HG02981 (cell line): ENCODE data around the gene ABCG4.
"Not testable (repeated sequence)": the region's sequence is repeated elsewhere in the genome, so short reads cannot be mapped to it uniquely, and the experiment has no call there.

Source experiments
- ATAC-seq: cut with Tn5 transposase; IDR thresholded peaks from one replicate; pipeline ENCODE4 v1.9.1; 2021; ENCODE audit warnings: mild to moderate bottlenecking, moderate library complexity; ENCODE audit not compliant: unreplicated experiment

The ABCG4 gene

DNA sequence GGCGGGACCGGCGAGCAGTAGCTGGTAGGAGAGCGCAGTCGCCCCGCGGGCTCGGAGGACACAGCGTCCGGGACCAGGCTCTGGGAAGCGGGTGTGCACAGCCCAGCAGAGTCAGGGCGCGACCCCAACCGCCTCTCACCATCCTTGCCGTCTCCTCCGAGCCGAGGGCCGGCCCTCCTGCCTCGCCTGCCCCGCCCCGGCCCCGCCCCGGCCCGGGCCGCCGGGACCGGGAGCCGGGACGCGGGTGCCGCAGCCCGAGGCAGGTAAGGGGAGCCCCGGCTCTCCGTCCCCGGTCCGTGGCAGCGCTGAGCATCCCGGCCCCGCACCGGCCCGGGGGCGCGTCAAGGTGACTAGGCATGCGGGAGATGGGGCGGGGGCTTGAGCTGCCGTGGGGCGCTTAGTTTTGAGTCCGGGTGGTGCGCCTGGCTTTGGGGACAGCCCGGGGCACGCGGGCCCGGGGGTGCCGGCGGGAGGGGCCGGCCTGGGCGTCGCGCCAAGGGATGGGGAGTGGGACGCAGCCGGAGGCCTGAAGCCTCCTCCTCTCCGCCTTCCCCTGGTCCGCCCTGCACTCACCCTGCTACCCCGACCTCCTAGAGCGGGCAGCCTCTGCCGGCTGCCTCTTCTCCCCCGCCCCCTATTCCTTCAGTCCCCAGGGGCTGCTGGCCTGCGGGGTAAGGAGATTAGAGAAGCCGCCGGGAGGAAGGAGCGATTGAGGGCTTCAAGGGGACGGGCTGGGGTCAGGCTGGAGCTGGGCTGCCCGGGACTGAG lies at the start of gene ABCG4:
Gene ABCG4, plus strand, starts transcription at position 35 of the 768 bp plus-strand sequence. CDS start 914 bp downstream, outside the sequence.
- ATAC-seq = no peak

DNA sequence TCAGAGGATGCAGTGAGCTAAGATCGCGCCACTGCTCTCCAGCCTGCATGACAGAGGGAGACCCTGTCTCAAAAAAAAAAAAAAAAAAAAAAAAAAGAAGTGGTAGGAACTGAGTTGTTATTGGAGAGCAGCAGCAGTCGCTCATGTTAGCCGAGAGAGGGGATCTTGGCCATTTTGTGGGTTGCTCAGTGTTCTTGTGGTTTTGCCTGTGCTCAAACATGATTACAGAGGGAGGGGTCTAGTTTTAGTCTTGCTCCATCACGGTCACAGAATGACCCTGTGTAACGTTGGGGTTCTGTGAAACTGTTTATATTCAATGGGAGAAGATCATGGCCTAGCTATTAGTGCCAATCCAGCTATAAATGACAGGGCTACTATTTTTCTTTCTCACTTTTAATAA lies 49.1 kb upstream of the ABCG4 start:
- ATAC-seq = no peak

DNA sequence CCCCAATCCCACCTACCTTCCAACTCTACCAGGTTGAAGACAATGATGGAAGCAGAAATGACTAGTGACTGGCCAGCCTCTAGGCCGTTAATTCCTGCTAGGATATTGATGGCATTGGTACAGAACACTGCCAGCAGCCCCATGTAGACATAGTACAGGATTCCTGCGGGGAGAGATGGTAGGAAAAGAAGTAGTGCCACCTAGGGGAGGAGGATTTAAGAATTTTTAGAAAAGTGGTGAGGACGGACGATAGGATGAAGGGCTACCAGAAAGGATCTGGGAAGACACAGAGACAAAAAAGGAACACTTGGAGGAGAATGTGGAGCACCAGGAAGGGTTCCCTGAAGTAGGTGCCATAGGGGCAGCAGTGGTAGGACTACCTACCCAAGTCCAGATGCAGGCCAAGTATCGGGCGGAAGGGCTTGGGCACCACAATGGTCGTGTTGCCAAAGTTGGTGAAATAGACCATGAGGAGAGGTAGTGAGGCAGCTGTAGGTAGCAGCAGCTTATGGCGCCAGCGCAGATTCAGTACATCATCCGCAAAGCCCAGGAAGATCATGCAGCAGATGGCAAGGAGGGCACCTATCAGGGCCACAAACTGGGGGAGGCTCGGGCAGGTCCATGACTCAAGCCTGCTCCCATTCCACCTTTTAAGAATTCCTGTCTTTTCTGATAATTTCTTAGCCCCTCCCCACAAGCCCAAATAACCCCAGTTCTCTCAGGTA lies 48.4 kb upstream of the ABCG4 start:
- ATAC-seq = no peak

DNA sequence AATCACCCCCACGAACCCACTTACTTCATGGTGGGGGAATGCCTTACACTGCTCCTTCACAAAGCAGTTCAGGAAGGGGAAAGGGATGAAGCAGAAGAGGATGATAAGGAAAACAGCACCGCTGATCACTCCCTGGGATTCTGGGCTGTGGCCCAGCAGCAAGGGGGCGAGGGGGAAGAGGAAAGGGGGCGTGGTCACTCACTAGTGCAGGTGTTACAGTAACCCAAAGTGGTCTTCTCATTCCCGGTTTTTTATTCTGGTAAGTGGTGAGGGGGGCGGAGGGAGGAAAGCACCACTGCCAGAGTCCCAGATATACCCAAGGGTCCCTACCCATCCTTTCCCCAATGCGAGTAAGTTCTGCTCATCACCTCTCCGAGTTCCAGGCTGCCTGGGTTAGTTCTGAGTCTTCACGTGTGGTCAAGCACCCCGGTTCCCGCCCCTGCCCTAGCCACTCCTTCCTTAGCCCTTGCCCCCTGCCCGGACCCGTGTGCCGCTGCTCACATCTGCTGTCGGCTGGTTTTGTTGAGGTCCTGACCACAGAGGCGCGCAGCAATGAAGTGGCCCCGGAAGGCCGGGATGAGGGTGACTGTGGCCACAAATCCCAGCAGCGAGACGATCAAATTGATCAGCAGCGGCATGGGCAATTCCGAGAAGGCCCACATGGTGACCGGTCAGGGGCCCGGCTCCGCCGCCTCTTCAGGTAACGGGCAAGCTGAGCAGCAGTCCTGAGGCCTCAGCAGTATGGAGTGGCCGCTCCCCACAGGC lies 47.7 kb upstream of the ABCG4 start:
- ATAC-seq = peak; percentile 21

DNA sequence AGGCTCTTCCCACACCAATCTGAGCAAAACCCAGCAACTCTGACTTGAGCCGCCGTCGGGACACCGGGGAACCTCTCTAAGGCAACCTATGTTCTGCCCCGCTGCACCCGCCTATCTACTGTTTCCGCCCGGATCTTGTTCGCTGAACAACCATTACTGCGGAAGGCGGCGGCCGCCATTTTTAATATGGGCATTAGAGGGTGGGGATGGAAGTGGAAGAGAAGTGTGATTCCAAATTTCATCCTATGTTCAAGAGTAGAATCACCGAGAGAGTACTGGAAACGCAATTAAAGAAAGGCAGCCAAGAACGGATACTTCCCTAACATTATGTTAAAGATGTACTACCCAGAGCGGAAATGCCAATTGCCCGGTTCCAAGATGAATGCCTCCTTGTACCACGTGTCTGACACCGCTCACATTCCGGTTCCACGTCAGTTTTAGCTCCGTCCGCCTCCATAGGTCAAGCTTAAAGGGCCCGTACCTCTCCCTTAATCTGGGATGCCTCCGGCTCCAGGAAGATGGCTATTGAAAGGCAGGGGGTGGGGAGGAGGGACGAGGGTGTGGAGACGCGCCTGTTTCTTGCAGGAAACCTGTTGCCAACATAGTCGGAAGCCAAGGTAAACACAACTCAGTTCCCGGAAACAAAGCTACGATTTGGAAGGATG lies 47.0 kb upstream of the ABCG4 start, which contains the start of gene DPAGT1:
Gene DPAGT1, minus strand, starts transcription at position 95 of the 665 bp plus-strand sequence. CDS start 198 bp downstream, outside the sequence.
- peak; percentile 68 for ATAC-seq

DNA sequence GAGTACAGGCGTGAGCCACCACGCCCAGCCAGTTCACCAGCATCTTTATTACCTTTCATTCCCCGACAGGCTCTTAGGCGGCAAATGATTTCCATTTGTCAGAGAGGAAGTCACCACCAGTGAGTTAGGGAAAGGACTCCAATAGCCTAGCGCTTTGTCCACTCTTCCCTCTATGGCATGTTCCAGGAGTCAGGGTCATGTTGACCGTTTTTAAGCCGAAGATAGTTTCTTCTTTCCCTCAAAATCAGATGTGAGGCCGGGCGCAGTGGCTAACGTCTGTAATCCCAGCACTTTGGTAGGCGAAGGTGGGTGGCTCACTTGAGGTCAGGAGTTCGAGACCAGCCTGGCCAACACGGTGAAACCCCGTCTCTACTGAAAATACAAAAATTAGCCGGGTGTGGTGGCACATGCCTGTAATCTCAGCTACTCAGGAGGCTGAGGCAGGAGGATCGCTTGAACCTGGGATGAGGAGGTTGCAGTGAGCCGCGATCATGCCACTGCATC lies 45.6 kb upstream of the ABCG4 start:
- not testable (repeated sequence) for ATAC-seq

DNA sequence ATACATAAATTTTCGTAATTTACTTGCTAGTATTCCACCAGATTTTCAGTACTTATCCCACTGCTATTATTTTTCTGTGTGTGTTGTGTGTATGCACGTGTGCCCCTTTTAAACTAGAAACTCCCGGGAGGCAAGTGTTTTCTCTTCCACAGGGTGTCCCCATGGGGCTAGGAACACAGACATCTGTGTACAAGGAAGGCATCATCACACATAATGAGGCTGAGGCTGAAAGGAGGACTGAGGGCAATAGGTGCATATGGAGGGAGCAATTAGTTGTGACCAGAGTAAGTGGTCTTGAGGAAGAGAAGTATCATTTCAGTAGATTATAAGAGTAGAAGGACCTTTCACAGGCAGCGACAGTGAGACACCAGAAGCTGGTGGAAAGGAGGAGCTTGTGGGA lies 45.1 kb upstream of the ABCG4 start:
- no peak for ATAC-seq

DNA sequence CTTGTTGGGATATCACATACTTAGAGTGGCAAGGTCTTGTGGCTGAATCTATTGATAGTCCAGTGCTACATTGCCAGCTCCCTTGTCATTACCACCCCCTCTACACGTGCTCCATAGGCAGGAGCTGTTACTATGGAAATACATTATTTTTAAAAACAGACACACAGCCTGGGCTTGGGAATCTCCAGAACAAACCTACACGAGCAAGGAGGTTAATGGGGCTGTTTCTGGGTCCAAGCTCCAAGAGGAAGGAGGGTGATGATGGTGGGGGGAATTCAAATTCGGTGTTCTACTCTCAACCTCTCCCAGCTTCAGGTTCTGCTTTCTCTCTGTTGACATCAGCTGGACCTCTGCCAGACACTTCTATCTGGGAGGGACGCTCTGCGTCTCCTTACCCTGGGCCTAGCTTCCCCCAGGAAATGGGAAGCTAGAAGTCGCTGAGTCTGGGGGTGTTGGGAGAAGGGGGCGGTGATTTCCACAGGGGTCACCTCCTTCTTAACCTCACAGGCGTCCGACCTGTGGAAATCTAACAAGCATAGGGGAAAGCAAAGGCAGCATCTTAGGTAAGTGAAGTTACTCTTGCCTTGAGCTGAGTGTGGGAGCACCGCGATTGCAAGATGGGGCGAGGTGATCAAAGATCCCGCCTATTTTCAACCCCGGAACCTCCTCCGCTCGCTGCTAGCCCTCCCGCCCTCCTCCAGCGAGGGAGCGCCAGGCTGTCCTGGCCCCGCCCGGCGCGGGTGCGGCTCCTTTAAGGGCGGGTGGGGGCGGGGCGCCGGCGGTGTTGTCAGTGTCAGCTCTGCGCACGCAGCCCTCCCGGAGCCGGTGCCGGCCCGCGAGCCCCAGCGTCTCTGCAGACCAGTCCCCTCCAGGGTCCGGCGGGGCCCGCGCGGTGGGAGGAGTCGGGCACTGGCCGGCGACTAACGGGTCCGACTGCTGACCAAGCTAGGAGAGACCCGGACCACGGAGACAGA lies 42.0 kb upstream of the ABCG4 start, which contains the start of gene C2CD2L:
Gene C2CD2L, plus strand, starts transcription at position 781 of the 974 bp plus-strand sequence. CDS start 398 bp downstream, outside the sequence.
- peak; percentile 71 for ATAC-seq

DNA sequence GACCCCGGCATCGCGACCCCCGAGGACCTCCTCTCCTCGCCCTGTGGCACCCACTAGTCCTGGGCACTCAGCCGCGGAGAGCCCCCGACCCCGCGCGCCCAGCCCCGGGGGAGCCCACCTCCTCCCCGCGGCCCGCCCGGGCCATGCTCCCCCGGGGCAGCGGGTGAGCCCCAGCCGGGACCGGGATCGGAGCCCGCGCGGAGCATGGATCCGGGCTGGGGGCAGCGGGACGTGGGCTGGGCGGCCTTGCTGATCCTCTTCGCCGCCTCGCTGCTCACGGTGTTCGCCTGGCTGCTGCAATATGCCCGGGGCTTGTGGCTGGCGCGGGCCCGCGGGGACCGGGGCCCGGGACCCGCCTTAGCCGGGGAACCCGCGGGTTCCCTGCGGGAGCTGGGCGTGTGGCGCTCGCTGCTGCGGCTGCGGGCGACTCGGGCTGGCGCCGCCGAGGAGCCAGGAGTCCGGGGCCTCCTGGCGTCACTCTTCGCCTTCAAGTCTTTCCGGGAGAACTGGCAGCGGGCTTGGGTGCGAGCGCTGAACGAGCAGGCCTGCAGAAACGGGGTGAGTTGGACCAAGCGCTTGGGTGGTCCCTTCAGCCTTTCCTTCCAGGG lies 41.2 kb upstream of the ABCG4 start:
- peak; percentile 24 for ATAC-seq

DNA sequence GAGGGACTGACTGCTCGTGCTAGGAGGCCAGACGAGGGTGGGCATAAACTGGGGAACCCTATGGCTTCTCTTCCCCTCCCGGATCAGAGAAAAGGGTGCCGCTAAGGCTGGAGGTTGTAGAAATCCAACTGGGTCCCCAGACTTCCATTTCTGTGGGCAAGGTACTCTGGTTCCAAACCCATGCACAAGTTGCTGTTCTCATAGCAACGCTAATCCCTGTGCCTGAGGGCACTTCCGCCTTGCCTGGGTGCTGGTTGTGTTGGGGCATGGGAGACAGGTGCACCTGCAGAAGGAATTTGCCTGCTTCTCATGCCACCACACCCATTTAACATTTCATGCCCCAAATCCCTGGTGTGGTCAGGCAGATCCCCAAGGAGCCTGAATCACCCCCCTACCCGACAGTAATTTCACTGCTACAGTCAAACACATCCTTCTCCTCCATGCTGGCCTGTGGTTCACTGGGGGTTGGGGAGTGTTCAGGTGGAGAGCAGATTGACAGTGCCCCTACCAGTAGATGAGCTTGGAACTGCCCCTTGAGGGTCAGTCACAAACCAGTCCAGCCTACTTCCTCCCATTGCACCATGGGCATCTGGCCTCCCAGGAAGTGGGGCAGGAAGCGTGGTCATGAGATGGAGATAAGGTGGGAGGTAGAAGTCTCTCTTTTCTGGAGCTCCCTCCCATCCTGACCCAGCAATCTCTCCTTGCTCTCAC lies 40.6 kb upstream of the ABCG4 start:
- ATAC-seq = no peak

DNA sequence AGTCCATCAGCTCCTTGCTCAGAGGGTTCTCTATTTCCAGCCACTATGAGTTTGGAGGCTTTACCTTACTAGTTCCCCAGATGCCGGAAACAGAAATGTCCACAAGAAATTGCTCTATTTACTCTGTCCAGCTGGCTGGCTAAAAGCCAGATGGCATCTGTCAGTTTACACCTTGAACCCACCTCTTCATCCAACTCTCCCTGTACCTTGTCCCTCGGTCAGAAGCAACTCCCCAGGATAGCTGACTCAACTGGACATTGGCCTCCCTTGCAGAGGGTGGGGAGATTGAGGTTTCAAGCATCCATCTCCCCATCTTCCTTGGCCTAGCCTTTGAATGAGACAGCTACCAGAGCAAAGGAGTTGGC lies 40.0 kb upstream of the ABCG4 start:
- ATAC-seq = no peak

DNA sequence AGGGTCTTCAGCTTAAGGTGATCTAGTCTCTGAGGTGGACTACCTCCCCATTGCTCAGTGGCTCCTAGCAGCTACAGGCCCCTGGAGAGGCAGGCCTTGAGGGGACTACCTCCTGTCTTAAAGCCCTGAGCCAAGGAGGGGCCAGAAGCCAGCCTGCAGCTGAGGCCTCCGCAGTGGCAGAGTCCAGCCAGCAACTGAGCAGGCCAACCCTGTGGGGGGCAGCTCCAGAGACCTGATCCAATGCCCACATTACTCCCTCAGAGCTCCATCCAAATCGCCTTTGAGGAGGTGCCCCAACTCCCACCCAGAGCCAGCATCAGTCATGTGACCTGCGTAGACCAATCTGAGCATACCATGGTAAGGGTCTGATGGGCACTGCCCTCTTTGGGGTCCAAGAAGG lies 39.0 kb upstream of the ABCG4 start:
- no peak for ATAC-seq

DNA sequence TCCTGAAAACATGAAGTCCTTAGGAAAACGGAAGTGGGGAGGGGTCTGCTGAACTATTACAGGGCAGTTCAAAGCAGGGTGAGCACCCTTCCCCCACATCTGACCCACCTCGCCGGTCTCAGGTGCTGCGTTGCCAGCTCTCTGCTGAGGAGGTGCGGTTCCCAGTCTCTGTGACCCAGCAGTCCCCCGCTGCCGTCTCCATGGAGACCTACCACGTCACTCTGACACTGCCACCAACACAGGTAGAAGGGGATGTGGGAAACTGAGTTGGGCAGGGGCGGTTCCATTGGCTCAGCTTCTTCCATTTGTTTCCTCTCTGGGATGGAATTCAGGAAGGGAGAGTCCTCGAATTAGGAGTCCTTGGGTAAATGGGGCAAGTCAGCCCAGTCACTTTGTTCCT lies 38.4 kb upstream of the ABCG4 start:
- no peak for ATAC-seq

DNA sequence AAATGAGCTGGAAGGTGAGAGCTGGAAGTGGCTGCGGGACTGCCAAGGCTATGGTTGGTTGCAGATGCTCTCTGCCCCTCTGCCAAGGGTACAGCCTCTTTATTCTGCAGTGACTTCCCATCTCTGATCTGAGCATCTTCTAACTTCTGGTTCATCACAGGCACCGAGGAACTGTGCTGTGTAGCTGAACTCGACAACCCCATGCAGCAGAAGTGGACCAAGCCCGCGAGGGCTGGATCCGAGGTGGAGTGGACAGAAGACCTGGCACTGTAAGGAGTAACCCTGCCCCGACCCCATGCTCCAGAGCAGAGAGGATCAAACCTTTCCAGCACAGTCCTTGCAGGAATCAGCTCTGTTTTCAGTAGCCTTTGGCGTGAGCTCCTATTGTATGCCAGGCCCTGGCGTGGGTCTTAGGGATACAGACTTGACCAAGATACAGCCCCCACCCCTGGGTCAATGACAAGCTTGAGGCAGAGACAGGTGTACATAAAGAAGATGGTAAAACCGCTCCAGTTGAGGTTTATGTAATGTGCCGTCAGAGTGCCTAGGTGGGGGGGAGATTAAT lies 37.4 kb upstream of the ABCG4 start:
- ATAC-seq = no peak

DNA sequence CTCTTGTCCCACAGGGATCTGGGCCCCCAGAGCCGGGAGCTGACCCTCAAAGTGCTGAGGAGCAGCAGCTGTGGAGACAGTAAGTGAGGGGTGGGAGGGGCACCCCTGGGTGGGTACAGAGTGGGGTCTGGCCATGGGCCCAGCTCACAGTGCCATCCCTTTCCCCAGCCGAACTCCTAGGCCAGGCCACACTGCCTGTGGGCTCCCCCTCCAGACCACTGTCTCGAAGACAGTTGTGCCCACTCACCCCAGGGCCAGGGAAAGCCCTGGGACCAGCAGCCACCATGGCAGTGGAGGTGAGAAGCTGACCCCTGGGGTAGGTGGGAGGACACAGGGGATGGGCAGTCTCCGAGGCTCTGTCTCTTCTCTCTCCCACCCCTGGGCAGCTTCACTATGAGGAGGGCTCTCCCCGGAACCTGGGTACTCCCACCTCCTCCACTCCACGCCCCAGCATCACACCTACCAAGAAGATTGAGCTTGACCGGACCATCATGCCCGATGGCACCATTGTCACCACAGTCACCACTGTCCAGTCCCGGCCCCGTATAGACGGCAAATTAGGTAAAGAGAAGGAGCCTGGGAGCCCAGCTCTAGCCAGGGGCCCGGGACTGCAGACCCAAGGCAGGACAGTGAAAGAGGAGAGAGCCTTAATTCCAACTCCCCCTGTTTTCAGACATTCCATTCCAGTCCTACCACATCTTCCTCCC lies 36.4 kb upstream of the ABCG4 start:
- no peak for ATAC-seq

DNA sequence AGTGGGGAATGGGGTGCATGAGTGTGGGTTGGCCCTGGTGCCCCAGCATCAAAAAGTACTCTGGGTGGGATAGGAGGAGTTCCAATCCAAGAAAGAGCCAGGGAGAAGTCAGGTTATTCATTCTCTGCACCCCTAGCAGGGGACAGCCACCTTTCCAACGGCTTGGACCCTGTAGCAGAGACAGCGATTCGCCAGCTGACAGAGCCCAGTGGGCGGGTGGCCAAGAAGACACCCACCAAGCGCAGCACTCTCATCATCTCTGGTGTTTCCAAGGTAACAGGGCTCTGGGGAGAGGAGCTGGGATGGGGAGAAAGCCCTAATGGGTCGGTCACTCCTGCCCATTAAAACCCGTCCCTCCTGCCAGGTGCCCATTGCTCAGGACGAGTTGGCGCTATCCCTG lies 35.1 kb upstream of the ABCG4 start:
- no peak for ATAC-seq

DNA sequence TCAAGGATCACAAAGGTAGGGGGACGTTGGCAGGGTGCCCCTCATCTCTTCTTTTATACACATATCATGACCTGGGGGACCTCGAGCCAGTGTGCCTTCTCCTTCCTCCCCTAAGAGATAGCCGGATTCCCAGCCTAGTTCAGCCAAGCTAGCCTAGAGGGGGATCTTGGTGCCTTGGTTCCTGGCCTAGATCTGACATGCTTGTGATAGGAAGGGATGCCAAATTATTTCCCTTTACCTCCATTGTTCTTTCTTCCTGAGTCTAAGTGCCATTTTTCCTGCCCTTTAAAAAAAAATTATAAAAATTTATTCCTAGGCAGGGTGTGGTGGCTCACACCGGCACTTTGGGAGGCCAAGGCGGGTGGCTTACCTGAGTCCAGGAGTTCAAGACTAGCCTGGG lies 34.5 kb upstream of the ABCG4 start:
- ATAC-seq = no peak
